Superior temporal gyrus (tissue), 1 donor: ENCODE data around the gene HYI.
"Not testable (repeated sequence)": the region's sequence is repeated elsewhere in the genome, so short reads cannot be mapped to it uniquely, and the experiment has no call there.

Source experiments
- DNase-seq: peaks from one replicate; pipeline ENCODE4 v3.0.0-alpha.2; 2016; ENCODE audit errors: extremely low spot score

The HYI gene

DNA sequence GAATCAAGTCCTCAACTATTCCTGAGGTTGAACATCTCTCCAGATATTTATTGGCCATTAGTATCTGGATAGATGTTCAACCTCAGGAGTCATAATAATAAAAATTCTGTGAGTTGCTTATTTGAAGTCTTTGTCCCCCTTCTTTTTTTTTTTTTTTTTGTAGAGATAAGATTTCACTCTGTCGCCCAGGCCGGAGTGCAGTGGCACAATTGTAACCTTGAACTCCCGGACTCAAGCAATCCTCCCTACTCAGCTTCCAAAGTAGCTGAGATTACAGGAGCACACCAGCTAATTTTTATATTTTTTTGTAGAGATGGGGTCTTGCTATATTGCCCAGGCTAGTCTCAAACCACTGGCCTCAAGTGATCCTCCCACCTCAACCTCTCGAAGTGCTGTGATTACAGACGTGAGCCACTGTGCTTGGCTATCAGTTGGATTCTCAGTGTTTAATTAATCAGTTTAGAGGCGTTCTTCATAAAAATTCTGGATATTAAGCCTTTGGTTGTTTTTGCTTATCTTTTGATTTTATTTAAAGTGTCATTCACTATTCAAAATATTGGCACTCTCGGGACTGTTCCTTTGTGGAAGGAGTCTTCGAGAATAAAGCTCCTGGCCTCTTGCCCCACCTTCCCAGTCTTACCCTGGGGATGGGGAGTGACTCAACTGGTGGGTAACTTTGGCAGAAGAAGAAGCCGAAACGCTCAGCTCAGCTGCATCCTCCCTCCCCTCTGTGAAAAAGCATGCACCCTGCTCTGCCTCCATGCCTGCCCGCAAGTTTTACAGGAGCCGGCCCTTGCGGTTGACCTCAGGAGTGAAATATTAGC is 11.2 kb upstream of the HYI start:
- no peak for DNase-seq

DNA sequence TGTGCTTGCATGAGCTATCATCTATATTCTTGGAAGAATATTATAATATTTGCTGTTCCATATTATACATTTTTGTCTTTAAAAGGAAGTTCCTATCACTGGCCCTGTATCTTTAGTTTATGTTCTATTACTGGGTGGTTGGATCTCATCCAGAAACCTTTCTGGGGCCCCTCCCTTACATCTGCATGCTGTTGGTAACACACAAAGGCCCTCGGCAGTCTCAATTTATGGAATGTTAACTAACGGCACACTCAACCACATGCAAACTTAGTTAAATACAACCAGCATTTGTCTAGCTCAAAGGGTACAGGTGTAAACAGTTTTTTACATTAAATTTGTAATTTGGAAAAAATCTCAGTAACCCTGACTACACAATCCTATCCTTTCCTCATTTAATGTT is 9.7 kb upstream of the HYI start:
- DNase-seq: no peak

DNA sequence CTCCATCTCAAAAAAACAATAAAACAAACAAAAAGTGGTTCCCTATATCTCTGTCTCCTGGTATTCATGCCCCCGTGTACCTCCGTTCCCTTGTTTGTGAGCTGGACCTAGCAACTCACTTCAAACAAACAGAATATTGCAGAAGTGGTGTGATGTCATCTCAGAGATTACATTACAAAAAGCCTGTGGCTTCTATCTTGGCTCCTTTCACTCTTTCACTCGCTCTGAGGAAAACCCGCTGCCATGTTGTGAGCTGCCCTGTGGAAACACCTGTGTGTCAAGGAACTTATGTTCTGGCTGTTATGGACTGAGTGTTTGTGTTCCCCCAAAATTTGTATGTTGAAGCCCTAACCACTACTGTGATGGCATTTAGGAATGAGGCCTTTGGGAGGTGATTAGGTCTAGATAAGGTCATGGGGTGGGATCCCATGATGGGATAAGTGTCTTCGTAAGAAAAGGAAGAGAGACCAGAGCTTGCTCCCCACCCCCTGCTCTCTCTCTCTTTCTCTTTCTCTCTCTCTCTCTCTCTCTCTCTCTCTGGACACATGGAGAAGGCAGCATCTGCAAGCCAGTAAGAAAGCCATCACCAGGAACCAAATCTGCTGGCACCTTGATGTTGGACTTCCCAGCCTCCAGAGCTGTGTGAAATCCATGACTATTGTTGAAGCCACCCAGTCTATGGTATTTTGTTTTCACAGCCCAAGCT is 7.4 kb upstream of the HYI start:
- no peak for DNase-seq

DNA sequence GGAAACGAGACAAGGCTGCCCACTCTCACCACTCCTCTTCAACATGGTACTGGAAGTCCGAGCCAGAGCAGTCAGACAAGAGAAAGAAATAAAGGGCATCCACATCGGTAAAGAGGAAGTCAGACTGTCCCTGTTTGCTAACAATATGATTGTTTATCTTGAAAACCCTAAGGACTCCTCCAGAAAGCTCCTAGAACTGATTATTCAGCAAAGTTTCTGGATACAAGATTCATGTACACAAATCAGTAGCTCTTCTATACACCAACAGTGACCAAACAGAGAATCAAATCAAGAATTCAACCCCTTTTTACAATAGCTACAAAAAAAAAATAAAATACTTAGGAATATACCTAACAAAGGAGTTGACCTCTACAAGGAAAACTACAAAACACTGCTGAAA is 4.6 kb upstream of the HYI start:
- not testable (repeated sequence) for DNase-seq

DNA sequence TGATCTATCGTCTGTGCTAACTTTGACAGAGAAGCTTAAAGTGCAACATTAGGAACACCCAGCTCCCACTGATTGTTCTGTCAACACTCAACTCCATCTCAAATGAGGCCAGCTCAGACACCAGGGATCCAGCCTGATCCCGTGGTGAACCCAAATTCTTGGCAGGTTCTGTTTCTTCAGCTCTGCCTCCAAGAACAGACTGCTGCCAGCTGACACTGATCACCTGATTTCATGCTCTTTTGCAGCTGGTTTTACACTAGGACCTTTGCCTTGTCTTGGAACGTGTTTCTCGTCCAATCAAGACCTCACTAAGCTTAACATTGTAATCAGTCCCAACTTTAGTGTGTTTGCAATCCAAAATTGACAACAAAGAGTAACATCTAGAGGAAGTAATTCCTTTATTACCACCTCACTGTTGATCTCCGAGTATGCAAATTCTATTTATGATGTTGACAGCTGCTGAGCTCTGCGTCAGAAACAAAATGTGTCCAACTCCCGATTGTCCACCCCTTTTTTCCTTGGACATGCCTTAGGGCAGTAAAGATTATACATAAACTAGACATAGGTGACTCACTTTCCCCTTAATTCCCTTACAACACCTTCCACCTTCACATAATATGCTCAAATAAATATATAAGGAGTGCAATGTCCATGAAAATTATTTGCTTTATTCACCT is 1.6 kb upstream of the HYI start:
- no peak for DNase-seq

DNA sequence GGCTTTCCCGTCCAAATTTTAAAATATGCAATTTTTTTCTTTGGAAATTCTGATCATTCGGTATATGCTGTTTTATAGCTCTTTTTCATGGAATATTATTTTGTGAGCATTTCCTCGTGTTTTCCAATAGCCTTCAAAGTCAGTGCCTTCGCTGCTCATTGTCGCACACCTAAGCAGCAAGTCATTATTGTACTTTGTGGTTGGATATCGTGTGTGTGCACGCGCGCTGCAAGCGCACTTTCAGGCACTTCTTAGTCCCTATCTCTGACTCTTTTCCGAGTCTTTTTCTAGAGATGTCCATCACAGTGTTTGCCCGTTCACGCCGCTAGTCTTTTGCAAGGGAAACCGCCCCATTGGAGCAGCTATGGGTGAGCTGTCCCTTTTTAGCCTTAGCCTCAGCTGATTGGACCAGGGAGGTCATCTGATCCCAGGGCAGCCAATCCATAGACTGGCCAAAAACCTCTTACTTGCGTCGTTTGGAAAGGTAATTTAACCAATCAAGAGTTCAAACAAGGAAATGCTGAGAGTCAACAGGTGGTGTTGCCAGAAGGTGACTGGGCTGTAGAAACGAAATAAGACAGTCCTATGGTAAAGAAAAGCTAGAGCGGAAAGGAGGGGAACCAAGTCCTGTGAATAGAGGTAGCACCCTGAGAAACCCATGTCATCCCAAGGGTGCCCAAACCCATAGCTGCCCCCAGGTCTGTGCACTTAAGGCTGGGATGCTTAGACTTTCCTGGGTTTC is 710 bp upstream of the HYI start:
- peak; percentile 84 for DNase-seq

DNA sequence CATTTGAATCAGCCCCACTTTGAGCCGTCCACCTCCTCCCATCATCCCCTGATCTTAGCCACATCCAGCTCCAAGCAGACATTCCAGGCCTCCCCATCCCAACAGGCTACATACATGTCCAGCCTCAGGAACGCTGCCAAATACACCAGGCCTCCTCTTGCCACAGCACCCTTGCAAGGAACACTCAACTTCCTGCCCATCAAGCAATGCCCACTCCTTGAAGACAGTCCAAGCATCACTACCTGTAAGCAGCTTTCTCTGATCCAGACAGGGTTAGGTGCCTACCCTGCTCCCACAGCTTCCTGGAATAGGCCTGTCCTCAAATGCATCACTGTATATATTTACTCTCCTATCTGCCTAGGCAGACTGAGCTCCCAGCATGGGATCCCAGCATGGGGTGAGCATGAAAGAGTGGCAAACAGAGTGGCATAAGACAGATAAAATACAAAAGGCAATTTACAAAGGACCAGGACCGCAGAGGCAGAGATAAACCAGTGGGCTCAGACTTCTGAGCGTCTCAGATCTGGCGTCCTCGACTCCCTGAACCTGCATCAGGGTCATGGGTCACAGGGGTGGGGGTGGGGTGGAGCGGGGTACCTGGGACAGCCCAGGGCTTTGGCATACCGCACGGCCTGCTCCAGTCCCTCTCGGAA is 816 bp downstream of the HYI start:
- peak; percentile 25 for DNase-seq

DNA sequence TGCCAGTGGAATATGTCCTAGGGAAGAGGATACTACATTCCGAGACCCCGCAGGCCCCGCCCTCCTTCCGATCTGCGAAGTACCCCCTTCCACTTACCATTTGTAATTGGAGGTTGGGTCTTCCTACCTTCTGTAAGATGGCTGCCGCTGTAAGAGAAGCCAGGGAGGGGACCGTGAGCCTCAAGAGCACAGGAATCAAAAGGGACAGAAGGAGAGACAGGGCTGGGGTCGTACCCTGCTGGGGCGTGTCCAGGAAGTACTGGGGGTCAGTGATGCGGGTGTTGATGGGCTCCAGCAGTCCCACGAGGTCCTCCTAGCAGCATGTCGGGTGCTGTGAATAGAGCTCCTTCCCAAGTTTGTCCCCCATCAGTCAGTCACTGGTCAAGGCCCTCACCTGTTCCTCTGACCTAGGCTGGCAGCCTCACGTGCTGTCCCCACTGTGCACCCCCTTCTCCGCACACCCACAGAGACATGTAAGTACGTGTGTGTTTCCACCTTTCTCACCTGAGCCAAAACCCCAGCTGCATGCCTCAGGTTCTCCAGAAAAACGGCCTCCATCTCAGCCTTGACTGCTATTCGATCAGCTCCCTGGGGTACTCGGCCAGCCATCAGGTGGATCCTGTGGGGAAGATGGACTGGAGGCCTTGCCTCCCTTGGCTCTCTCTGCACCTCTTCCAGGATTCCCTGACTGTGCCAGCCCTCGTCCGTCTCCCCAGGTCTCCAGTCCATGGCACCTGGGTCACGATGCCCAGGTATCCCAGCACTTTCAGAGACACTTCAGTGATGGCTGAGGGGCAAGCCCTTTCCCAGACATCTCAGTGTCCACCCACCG is 1.8 kb downstream of the HYI start:
- DNase-seq: no peak

DNA sequence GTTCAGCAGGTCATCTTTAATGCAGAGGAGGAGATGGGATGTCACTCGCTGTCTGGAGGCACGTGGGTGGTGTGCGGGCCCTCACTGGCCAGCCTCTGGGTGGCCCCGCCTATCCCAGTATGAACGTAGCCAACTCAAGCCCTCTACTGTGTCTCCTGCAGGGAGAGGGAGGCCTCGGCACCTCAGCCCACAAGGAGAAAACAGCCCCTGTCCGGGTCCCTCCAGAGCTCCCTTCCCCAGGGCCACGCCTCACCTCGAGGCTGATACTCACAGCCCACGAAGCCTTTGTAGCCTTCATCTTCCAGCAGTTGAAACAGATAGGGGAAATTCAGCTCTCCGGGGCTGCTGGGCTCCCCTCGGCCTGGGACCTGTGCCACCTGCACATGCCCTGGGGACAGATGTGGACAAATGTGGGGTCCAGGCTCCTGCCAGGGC is 2.6 kb downstream of the HYI start:
- no peak for DNase-seq

DNA sequence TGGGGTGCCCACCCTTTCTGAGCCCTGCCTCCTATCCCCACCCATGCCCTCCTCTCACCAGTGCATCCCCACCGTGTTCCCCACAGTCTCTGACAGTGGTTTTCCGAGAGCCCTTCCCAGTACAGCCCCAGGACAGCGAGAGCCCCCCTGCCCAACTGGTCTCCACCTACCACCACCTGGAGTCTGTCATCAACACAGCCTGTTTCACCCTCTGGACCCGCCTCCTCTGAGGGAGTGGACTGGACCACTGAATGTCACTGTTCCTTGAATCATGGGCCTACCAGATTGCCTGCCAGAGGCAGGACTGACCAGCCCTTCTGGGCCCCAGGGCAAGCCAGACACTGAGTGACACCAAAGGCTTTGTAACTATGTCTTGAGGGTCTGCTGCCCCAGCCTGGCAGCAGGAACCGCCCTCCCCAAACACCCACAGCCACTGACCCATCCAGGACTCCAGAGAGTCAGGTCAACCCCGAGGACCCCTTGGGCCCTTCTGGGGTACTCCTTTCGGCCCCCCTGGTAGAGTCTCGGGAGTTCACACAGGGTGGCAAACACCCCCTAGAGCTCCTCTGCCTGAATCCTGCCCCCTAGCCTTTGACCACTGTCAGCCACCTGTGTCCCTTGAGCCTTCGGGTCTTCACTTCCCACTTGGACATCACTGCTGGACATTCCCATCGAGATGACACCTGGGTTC is 3.3 kb downstream of the HYI start:
- DNase-seq: no peak

DNA sequence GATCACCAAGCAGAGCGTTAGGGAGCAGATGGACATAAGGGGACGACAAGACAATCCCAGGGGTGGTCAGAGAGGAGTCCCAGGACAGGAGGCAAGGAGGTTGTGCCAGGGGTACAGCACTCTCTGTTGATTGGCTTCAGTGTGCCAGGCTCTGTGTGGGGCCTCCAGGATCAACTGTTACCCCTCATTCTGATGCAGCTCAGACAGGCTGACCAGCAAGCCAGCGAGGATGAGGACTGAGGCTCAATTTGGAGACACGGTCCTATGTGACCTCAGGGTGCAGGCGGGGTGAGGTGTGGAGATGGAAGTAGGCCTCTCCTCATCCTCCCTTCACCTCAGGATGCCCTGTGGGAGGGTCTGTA is 4.0 kb downstream of the HYI start:
- no peak for DNase-seq

DNA sequence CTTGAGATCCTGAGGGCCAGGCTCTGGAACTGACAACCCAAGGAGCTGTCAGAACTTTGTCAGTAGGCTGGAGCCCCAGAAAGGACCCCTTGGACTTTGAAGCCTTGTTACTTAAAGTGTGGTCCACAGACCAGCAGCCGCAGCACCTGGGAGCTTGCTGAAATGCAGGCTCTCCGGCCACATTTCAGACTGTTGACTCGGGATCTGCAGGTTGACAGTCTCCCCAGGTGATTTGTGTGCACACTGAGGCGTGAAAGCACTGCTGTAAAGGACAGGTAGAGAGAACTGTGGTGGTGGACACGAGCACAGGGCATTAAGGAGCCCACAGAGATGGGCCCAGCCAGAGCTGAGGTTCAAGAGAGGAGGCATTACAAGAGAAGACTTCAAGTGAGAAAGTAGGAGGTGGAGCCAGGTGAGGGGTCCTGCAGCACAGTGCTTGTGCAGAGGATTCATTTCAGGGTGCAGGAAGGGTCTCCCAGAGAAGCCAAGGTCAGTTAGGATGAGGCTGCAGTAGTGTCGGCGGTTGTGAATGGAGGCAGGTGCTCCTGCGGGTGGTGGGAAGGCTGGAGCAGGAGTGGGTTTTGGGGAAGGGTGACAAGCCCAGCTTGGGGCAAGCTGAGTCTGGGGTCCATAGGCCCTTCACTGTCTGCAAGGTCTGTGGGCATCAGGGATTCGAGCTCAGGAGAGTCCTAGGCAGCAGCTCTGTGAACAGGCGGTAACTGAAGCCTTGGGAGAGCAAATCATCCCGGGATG is 4.6 kb downstream of the HYI start:
- no peak for DNase-seq

DNA sequence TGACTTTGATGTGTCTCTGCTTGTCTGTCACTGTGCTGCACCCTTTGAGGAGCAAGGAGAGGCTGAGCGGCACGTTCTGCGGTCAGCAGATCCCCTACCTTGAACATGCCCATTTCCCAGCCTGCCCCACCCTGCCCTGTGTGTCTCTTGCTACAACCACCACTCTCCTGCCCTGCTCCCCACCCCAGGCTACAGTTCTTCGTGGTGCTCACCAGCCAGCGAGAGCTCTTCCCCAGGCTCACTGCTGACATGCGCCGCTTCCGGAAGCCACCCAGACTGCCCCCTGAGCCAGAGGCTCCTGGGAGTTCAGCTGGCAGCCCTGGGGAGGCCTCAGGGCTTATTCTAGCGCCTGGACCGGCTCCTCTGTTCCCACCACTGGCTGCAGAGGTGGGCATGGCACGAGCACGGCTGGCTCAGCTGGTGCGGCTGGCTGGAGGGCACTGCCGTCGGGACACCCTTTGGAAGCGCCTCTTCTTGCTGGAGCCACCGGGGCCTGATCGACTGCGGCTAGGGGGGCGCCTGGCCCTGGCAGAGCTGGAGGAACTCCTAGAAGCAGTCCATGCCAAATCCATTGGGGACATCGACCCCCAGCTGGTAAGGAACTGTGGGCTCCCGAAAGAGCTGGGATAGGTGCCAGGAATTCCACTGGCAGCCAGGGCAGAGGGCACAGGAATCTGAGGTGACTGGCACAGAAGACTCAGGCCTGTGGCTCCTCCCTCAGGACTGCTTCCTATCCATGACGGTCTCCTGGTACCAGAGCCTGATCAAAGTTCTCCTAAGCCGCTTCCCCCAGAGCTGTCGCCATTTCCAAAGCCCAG is 5.6 kb downstream of the HYI start:
- no peak for DNase-seq

DNA sequence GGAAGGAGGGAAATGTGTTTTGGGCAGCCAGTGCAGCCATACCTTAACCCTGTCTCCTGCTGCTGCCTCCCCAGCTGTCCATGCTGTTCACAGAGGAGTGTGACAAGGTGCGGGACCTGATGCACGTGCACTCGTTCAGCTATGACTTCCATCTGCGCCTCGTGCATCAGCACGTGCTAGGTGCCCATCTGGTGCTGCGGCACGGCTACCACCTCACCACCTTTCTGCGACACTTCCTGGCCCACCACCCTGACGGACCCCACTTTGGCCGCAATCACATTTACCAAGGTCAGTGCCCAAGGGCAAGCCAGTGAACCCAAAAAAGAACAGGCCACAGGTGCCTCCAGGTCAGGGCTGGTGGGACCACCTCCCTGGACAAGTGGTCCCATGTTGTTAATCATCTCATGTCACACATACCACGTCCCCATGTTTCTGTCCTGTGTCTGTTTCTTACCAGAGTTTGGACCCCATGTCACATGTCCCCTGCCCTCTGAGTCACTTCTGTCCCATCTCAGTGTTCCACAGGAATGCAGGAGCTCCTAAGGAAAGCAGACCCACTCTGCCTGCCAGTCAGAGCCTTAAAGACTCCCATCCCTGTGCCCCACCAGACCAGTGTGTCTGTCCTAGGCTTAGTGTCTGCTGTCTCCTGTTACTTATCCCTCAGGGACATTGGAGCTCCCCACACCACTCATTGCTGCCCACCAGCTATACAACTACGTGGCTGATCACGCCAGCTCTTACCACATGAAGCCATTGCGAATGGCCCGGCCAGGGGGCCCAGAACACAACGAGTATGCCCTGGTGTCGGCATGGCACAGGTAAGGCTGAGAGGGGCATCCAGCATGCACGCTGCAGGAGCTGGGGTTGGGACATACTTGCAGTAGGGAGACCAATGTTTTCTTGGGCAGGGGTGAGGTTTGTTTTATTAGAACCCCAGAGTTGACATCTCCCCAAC is 6.6 kb downstream of the HYI start:
- no peak for DNase-seq

DNA sequence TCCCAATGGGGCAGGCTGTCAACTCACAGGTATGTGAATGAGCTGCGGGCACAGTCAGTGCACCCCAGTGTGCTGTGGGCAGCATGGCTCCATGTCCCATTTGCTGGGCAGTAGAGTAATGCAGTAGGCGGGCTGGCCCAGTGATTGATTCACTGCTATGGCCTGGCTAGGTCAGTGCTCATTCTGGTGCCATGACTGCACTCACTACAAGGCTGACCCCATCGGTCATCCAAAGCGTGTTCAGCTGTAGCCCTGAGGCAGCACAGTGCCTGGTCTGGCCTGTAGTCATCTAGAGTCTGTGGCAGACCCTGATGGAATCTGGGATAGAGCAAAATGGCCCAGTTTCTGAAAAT is 7.4 kb downstream of the HYI start:
- DNase-seq: no peak

DNA sequence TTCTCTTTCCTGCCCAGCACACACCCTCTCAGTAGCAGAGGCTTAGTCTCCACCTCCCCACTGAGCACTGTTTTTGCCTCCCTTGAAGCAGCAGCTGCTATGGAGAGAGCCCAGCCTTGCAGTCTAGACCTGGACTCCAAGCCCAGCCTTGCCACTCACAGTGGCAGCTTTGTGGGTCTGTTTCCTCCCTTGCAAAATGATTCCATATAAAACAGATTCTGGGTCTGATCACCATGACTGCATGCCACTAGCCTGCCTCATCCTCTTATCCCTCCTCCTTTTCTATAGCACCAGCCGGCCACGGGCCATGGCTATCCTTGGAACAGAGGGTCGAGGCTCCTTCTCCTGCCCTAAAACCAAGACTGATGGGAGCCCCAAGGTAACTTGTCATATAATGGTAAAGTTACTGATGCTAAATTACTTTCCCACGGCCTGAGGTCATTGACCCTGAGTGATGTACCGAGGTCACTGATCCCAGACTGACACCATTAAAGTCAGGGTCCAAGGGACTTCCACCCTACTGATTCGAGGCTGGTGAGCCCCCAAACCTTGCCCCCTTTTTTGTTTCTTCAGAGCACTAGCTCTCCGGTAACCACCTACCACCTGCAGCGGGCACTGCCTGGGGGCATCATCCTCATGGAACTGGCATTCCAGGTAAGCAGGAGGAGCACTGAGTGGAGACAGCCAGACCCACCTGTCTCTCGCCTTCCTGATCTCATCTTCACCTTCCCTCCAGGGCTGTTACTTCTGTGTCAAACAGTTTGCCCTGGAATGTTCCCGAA is 7.9 kb downstream of the HYI start:
- no peak for DNase-seq

DNA sequence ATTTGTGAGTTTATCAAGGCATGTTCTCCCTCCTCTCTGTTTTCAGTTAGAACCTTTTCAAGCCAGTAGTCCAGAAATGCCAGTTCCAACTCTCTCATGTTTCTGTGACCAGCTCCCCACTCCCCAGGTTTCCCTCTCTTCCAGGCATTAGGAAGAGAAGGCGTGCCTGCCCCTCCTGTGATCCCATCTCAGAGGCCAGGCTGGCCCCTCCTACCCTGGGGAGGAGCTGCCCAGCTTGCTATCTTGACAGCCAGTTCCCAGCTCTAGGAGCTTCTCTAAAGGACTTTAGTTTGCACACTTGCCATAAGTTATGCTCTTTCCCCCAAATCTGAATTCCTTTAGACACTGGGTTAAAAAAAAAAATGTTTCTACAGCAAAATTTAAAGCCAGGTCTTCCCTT is 8.9 kb downstream of the HYI start:
- DNase-seq: no peak
